ENCODE measurements around the gene WDR18.

GRCh38 chr19:1004803-1005664, 20.9 kb downstream of the WDR18 start:
- TF ChIP-seq CTCF (IDR thresholded peaks at IDR 0.05) (no peak), POLR2A (IDR thresholded peaks at IDR 0.05) (no peak)

Measured in upper lobe of left lung (tissue), 4 donors.